Omental fat pad (tissue), 4 donors: ENCODE data around the gene CDRT15L2. TPM values are rescaled to one million over a fixed set of nuclear protein-coding genes. Genes with fewer than 3 reads are reported as not detected.
"Not testable (repeated sequence)": the region's sequence is repeated elsewhere in the genome, so short reads cannot be mapped to it uniquely, and the experiment has no call there.

Experiments
- ATAC-seq: fragments of 150-250 bp; one replicate; pipeline ENCODE4 v1.9.1; 2016; ENCODE audit warnings: mild to moderate bottlenecking, moderate library complexity; ENCODE audit not compliant: low FRiP score
- DNase-seq: peaks from one replicate; pipeline ENCODE4 v3.0.0-alpha.2; 2019; ENCODE audit warnings: low spot score
- total RNA-seq, 4 donors: library from RNA; depleted of rRNA; stranded (reverse); fragments of >200 nt; gene quantifications; one replicate each; pipeline ENCODE4 v1.1.0, GENCODE V29; 2016
- TF ChIP-seq, protein P1 (sequence below), 3 donors: fragments of 450-650 bp; IDR thresholded peaks; one replicate each; pipeline ENCODE4 v1.5.1; 2016 to 2017; ENCODE audit warnings: antibody characterized with exemption in 3 of 3, mild to moderate bottlenecking in 3 of 3, moderate library complexity in 2 of 3

CDRT15L2 gene
- total RNA-seq, 4 donors from 2014 or later, result not detected

GRCh38 chr17:20562587-20562986, 16.9 kb upstream of the CDRT15L2 start:
- TF ChIP-seq, protein P1, sequence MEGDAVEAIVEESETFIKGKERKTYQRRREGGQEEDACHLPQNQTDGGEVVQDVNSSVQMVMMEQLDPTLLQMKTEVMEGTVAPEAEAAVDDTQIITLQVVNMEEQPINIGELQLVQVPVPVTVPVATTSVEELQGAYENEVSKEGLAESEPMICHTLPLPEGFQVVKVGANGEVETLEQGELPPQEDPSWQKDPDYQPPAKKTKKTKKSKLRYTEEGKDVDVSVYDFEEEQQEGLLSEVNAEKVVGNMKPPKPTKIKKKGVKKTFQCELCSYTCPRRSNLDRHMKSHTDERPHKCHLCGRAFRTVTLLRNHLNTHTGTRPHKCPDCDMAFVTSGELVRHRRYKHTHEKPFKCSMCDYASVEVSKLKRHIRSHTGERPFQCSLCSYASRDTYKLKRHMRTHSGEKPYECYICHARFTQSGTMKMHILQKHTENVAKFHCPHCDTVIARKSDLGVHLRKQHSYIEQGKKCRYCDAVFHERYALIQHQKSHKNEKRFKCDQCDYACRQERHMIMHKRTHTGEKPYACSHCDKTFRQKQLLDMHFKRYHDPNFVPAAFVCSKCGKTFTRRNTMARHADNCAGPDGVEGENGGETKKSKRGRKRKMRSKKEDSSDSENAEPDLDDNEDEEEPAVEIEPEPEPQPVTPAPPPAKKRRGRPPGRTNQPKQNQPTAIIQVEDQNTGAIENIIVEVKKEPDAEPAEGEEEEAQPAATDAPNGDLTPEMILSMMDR (IDR thresholded peaks at IDR 0.05), result no peak
- DNase-seq (no peak), ATAC-seq (no peak)

GRCh38 chr17:20565245-20565644, 14.3 kb upstream of the CDRT15L2 start:
- not testable (repeated sequence) for ATAC-seq

GRCh38 chr17:20565711-20566110, 13.8 kb upstream of the CDRT15L2 start:
- ATAC-seq (no peak), DNase-seq (no peak)
- TF ChIP-seq, protein P1 (IDR thresholded peaks at IDR 0.05), result no peak

More at GRCh38 chr17:20565245-20565644, 14.3 kb upstream of the CDRT15L2 start:
- not testable (repeated sequence) for DNase-seq

DNA sequence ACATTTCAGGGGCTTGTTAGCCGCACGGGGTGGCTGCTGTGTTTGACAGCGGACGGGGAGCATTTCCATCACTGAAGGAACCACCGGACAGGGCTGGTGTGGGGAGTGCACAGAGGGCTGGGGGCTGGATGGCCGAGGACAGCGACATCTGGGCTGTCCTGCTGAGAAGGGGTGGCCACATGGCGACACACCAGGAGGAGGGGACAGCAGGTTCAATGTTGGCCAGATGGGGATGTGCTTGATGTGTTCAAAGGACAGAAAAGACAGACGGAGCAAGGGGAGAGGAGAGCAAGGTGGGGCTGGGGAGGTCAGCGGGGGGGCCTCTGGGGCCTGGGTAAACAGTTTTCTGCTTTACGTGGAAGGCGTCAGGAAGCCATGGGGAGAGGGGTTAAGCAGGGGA, 12.8 kb upstream of the CDRT15L2 start:
- not testable (repeated sequence) for DNase-seq, ATAC-seq

GRCh38 chr17:20567421-20567820, 12.1 kb upstream of the CDRT15L2 start:
- not testable (repeated sequence) for ATAC-seq, DNase-seq

- not testable (repeated sequence) for ATAC-seq, DNase-seq
Measured at GRCh38 chr17:20568604-20569003, 10.9 kb upstream of the CDRT15L2 start.

GRCh38 chr17:20571653-20572052, 7.9 kb upstream of the CDRT15L2 start:
- not testable (repeated sequence) for DNase-seq, ATAC-seq

GRCh38 chr17:20573216-20573615, 6.3 kb upstream of the CDRT15L2 start:
- ATAC-seq, DNase-seq: not testable (repeated sequence)

DNA sequence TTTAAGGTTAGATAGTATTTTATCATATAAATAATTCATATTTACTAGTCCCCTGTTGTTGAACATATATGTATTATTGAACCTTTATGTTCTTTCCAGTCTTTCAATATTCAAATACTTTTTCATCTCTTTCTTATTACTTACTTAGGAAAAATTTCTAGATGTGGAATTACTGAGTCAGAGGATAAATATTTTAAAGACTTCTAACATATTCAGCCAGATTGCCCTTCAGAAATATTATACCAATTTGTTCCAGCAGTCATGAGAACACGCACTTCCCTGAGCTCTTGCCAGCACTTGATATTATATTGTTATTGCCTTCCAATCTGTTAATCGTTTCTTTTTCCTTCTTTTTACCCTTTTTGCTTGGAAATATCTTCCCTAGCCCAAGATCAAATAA, 4.5 kb upstream of the CDRT15L2 start:
- ATAC-seq, DNase-seq: not testable (repeated sequence)

GRCh38 chr17:20583891-20584577, 4.5 kb downstream of the CDRT15L2 start:
- ATAC-seq, DNase-seq: not testable (repeated sequence)

GRCh38 chr17:20588744-20589453, 9.4 kb downstream of the CDRT15L2 start:
- ATAC-seq, result not testable (repeated sequence)

GRCh38 chr17:20589454-20589810, 9.9 kb downstream of the CDRT15L2 start:
- not testable (repeated sequence) for DNase-seq, ATAC-seq

More at GRCh38 chr17:20588744-20589453, 9.4 kb downstream of the CDRT15L2 start:
- DNase-seq, result not testable (repeated sequence)

GRCh38 chr17:20591040-20591439, 11.5 kb downstream of the CDRT15L2 start:
- not testable (repeated sequence) for ATAC-seq, DNase-seq

- not testable (repeated sequence) for ATAC-seq, DNase-seq
Measured at GRCh38 chr17:20605568-20605967, 26.0 kb downstream of the CDRT15L2 start.

- DNase-seq, ATAC-seq: not testable (repeated sequence)
Measured at GRCh38 chr17:20609490-20609889, 30.0 kb downstream of the CDRT15L2 start.
